HG03039 (cell line): ENCODE data around the gene TBC1D24.
"Not testable (repeated sequence)": the region's sequence is repeated elsewhere in the genome, so short reads cannot be mapped to it uniquely, and the experiment has no call there.

Source experiments
- ATAC-seq: cut with Tn5 transposase; IDR thresholded peaks from one replicate; pipeline ENCODE4 v1.9.1; 2021; ENCODE audit warnings: mild to moderate bottlenecking, moderate library complexity; ENCODE audit not compliant: unreplicated experiment

TBC1D24 gene

GRCh38 chr16:2468233-2468724, 6.6 kb upstream of the TBC1D24 start:
- ATAC-seq, result no peak

GRCh38 chr16:2468725-2469398, 6.1 kb upstream of the TBC1D24 start:
- no peak for ATAC-seq

GRCh38 chr16:2469399-2470233, 5.3 kb upstream of the TBC1D24 start:
- ATAC-seq, result no peak

- ATAC-seq, result no peak
Observed at GRCh38 chr16:2470234-2470601, 4.7 kb upstream of the TBC1D24 start.

GRCh38 chr16:2470603-2471015, 4.3 kb upstream of the TBC1D24 start:
- ATAC-seq, result no peak

GRCh38 chr16:2471016-2471652, 3.8 kb upstream of the TBC1D24 start, which contains the start of gene NTN3:
Gene NTN3, plus strand, starts transcription at chr16:2471297. Its CDS starts 405 bp downstream, at chr16:2471702.
- ATAC-seq, result no peak

- ATAC-seq, result no peak
Observed at GRCh38 chr16:2471653-2472487, 3.1 kb upstream of the TBC1D24 start.

GRCh38 chr16:2472488-2472864, 2.5 kb upstream of the TBC1D24 start:
- ATAC-seq, result no peak

- ATAC-seq, result no peak
Observed at GRCh38 chr16:2472885-2473445, 2.0 kb upstream of the TBC1D24 start.

- ATAC-seq, result no peak
Observed at GRCh38 chr16:2473446-2473926, 1.4 kb upstream of the TBC1D24 start.

- no peak for ATAC-seq
Observed at GRCh38 chr16:2473999-2474876, 689 bp upstream of the TBC1D24 start.

- ATAC-seq, result no peak
Observed at GRCh38 chr16:2475413-2476344, 752 bp downstream of the TBC1D24 start.

- ATAC-seq, result no peak
Observed at GRCh38 chr16:2476345-2476720, 1.4 kb downstream of the TBC1D24 start.

- no peak for ATAC-seq
Observed at GRCh38 chr16:2476741-2477140, 1.8 kb downstream of the TBC1D24 start.

GRCh38 chr16:2477327-2477726, 2.4 kb downstream of the TBC1D24 start:
- no peak for ATAC-seq

- ATAC-seq, result no peak
Observed at GRCh38 chr16:2478279-2478678, 3.4 kb downstream of the TBC1D24 start.

GRCh38 chr16:2479996-2480395, 5.1 kb downstream of the TBC1D24 start:
- ATAC-seq, result not testable (repeated sequence)

- no peak for ATAC-seq
Observed at GRCh38 chr16:2480948-2481347, 6.0 kb downstream of the TBC1D24 start.
